Activated CD4-positive, alpha-beta T cell treated with anti-CD3 and anti-CD28 coated beads, Interleukin-10, Interleukin-2, amounts not matched to agents 100 ng/mL and 50 ng/mL, durations not matched to agents 16 hours and 8 hours (primary cell): Measurements from ENCODE around the gene MYOCOS.
A peak's percentile ranks its signal among the peaks of the same experiment; 100 is the strongest.
"Not testable (repeated sequence)": the region's sequence is repeated elsewhere in the genome, so short reads cannot be mapped to it uniquely, and the experiment has no call there.

Experiments used
- DNase-seq: peaks from one replicate; pipeline ENCODE4 v3.0.0-alpha.2; 2020

Gene MYOCOS

DNA sequence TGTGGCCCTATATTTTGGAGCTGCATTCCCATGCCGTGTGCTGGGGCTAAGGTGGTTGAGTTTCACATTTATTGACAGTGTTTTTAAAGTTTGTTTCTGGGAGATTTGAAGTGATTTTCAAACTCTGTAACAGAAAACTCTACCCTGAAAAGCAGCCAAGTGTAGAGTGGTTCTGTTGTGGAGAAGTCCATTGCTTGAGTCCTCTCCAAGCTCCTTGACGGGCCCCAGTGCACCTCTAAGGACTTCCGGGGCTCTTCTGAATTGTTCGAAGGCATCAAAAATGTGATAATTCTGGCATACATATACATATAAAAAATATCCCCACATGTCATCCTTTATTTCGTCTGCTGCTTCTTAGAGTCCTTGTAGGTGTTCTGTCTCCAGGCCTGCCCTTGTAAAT is 5.0 kb downstream of the MYOCOS start:
- no peak for DNase-seq

DNA sequence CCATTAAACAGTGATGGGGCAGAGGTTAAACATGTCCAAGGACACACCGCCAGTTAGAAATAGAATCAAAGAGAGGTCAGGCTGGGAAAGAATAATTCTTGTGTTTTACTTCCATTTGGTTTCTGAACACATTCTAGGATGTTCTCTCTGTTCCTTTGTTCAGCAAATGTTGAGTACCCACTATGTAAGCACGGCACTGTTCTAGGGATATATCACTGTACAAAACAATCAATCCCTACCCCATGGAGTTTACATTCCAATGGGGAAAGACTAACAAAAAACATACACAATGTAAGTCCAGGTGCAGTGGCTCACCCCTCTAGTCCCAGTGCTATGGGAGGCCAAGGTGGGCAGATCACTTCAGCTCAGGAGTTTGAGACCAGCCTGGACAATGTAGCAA is 6.2 kb downstream of the MYOCOS start:
- no peak for DNase-seq

DNA sequence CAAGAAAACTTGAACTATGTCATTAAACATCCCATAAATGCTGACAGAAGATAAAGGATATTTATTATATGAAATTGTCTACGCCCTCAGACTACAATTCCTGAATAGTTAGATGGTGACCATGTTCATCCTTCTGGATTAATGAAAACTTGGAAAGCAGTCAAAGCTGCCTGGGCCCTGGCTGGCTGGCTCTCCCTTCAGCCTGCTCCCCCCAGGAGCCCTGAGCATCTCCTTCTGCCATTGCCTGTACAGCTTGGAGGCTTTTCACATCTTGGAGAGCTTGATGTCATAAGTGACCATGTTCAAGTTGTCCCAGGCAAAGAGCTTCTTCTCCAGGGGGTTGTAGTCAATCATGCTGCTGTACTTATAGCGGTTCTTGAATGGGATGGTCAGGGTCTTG is 13.6 kb downstream of the MYOCOS start:
- DNase-seq: no peak

DNA sequence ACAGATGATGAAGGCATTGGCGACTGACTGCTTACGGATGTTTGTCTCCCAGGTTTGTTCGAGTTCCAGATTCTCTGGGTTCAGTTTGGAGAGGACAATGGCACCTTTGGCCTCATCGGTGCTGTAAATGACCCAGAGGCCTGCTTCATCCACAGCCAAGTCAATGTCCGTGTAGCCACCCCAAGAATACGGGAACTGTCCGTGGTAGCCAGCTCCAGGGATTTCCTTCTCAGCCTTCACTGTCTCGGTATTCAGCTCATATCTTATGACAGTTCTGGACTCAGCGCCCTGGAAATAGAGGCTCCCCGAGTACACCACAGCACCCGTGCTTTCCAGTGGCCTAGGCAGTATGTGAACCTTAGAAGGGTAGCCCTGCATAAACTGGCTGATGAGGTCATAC is 14.1 kb downstream of the MYOCOS start:
- no peak for DNase-seq

DNA sequence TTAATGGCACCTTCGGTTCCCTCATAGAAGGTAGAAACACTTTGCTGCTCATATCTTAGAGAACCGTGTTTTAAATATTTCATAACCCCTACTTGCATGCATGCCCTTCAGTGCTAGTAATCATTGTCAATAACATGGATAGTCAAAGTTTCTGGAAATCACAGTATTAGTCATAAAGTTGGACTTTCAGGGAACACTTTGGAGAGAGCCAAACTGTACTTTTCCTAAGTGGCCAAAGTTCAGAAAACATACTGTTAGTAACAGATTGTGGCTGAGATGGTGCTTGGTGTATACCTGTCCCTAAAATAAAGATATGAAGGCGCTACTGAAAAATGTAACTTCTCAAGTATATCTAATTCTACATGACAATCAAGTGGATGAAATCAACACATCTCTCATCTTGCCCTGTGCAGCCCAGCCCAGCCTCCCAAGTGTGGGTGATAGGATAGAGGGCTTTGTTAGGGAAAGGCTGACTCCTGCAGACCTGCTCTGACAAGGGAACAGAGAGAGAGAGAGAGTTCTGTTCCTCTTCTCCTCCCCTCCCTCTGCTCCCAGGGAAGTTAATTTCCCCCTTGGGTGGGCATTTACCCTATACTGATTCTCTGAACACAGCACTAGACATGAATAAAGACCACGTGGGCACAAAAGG is 16.0 kb downstream of the MYOCOS start:
- DNase-seq: no peak

DNA sequence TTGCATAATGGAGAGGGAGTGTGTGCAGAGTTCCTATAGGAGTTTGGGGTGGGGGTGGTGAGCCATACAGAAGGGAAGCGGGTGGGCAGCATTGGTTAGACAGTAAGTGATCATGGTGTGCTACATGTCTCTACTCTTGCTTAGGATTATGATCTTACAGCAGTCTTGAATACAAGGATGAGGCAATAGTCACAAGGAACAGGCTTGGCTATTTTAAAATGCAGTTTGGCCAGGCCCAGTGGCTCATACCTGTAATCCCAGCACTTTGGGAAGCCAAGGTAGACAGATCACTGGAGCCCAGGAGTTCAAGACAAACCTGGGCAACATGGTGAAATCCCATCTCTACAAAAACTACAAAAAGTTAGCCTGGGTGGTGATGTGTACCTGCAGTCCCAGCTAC is 18.2 kb downstream of the MYOCOS start:
- no peak for DNase-seq

DNA sequence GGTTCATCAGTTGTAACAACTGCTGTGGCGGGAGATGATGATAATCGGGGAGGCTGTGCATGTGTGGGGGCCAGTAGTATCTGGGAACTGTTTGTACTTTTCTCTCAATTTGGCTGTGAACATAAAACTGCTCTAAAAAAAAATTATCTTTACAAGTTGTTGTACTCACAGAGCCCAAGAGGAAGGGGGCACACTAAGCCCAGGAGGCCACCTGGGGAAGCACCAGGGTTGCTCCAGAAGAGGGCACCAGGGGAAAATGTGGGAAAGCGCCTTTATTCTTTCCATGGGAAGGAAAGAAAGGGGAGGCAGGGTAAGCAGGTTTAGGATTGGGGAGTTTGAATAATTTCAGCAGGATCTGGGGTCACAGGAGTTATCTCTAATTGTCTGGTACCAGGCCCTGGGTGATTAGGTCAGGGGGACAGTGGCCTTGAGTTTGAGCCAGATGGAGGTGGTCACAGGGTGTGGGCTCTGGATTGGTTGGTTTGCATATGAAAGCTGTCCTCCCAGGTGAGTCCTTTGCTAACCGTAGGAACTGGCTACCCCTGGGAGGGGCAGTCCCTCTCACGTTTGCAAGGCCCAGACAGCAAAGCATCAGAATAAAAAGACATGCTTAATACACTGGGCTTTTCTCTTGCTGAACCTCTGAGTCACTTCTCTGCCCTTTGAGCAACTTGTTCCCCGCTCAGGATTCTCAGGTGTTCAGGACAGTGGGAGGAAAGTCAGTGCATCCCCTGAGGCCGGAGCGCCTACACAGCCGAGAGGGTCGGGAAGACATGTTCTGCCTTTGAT is 19.2 kb downstream of the MYOCOS start:
- DNase-seq: no peak

DNA sequence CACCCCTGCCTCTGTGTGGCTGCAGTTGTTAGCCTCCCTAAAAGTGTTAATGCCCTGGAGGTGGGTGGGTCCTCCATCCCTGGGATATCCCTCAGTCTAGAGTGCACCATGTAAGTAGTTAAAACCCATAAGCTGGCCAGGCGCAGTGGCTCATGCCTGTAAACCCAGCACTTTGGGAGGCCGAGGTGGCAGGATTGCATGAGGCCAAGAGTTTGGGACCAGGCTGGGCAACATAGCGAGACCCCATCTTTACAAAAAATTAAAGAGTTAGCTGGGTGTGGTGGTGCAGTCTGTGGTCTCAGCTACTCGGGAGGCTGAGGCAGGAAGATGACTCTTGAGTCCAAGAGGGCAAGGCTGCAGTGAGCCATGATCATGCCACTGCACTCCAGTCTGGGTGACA is 20.2 kb downstream of the MYOCOS start:
- DNase-seq: no peak

DNA sequence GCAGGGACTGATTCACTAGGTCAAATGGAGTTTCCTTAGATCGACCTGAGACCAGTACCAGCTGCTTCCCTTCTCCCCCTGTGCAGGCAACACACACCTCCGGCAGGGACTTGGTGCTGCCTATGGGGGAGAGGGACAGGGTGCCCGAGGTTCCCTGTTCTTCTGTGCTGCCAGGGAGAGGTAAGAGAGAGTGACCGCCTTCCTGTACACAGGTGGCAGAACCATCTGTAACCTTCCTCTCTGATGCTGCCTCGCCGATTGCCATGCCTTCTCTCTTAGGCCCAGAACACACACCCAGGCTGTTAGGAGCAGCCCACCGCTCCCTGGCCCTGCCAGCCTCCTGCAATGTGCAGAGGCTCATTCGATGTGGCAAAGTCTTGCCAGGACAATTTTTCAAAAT is 21.1 kb downstream of the MYOCOS start:
- DNase-seq: no peak

DNA sequence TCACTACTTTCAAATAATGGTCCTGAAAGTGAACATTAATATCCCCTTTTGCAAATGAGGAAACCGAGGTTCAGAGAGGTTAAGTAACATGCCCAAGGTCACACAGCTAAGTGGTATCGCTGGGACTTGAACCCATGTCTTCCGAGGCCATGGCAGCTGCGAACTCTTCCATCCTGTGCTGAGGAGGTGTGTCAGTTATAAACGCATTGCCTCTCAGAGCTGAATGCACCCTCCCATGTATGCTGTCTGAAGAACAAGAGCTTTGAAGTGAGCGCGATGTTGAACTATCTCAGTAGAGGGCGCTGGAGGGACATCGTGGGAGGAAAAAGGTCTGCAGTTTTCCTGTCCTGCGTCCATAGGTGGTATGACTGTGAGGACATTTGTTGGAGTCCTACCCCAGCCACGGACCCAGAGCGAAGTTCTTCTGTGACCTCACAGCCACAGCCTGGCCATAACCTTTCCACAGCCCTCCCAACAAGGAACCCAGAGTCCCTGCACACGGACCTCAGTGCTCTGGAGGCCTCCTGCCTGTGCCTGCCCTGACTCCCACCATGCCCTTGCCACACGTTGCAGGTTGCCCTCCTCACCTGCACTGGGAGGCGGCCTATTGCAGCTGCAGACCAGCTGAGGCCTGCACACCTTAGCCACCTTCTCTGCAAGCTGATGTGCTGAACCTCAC is 22.9 kb downstream of the MYOCOS start:
- DNase-seq: peak; percentile 83

DNA sequence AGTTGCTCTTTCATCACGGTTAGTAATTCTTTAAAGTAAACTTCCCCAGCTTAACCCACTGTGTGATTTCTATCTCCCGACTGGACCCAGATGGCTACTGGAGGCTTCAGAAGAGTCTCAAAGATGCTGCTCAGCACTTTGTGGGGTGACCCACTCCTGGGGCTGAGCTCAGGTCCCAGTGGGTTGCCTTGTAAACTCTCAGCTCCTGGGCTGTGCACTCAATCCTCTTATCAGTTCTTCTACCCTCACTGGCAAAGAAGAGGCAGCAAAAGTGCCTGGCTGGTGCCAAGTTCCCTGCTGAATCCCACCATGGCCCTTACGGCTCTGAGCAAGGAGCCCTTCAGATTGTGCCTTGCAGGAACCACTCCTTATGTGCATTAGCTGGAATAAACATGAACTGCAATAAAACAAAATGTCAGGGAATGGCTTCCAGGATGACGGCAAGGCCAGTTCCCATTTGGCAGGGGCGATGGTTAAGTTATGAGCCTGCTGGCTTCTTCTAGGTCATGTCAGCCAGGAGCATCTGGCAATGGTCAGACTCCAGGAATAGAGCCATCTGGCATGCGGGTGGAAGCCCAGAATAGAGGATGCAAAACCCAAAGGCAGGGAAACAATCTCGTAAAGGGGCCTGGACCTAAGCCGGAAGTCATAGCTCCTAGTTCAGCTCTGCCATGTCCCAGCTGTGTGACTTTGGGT is 23.7 kb downstream of the MYOCOS start:
- DNase-seq: no peak

DNA sequence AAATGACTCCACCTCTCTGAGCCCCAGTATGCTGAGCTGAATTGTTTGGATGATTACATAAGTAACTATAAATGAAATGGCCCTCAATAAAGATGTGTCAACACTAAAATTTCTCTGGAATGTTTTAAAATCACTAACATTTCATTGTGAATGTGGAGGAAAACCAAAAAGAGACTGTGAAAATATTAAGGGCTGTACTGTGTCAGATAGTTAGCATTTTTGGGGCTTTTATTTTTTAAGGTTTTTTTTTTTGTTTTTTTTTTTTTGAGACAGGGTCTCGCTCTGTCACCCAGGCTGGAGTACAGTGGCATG is 24.2 kb downstream of the MYOCOS start:
- no peak for DNase-seq

DNA sequence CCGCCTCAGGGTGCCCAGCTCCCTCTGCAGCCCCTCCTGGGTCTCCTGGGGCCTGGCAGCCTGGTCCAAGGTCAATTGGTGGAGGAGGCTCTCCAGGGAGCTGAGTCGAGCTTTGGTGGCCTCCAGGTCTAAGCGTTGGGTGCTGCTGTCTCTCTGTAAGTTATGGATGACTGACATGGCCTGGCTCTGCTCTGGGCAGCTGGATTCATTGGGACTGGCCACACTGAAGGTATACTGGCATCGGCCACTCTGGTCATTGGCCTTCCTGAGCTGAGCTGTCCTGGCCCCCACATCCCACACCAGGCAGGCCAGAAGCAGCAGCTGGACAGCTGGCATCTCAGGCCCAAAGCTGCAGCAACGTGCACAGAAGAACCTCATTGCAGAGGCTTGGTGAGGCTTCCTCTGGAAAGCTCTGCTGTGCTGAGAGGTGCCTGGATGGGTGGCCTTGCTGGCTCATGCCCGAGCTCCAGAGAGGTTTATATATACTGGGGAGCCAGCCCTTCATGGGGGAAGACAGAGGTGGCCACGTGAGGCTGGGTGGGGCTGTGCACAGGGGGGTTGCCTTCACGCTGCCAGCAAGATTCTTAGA is 30.3 kb downstream of the MYOCOS start, which contains the start of gene MYOC:
TSS of gene MYOC (minus strand) at position 455 of the 589 bp plus-strand sequence. CDS start at position 378, 77 bp downstream.
- DNase-seq: no peak

DNA sequence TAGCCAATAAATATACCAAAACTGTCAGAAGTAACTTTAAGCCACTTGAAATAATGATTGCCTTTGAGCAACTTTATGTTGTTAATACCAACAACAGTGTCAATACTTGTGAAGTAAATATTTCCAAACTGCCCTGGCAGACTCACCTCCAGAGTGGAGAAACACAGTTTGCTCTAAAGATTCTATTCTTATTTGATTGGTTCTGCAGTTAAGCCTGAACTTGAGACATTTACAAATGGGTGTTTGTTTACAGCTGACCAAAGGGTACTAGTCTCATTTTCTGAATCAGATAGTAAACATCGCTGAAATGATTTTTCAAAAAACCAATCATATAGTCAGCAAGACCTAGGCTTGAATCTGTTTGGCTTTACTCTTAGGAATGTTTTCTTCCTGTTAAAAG is 31.8 kb downstream of the MYOCOS start:
- DNase-seq: no peak

DNA sequence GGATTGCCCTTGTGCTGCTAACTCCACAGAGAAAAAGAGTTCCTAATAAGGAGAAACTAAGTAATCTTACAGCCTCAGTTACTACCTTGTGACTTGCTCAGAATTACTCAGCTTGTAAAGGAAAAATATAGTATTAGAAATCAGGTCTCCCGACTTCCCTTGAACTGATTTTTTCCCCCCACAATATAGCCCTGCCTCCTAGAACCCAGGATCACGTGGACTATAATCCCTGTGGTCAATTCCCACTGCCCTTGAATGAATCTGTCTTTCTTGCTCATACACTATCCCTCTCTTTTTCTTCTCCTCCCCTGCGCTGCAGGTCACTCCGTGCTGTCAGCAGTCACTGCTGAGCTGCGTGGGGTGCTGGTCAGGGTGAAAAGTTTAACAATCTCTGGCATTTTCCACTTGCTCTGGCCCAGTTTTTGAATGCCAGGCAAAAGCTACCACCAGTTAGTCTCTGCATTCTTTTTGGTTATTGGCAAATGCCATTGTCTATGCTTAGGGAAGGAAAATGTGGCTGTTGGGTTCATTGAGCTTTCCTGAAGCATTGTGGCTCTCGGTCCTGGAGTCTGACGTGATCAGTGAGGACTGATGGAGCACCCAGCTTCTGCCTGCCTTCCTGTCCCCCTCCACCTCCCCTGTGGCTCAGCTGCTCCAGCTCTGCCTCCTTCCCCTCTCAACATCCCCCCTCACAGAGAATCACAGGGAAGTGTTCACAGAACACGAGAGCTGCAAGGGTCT is 32.3 kb downstream of the MYOCOS start:
- no peak for DNase-seq

DNA sequence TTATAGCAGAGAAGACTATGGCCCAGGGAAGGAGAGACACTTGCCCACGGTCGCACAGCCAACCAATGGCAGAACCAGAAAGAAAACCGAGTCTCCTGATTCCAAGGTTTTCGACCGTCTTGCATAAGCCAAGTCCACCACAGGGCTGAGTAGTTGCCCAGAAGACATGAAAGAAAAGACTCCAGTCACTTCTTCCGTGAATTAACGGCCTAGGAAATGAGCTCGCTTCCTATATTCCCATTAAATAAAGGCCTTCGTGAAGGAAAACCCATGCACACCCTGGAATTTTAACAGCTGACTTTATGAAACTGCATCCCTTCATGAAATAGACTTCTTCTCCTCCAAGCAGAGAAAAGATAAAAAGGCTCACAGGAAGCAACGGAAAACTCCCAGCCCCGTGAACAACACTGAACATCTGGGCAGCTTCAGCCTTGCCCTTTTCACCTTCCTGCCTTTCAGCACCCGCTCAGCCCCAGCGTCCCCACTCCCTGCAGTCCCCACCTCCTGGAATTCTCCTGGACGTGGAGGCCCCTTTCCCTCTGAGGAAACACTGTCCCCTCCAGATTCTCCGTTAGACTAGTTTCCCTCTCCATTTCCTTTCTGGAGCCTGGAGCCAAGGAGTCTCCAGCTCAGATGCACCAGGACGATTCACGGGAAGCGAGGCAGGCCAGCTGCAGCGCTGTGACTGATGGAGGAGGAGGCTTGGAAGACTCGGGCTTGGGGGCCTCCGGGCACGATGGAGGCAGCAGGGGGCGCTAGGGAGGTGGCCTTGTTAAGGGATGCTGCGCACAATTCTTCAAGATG is 33.1 kb downstream of the MYOCOS start:
- peak; percentile 72 for DNase-seq

DNA sequence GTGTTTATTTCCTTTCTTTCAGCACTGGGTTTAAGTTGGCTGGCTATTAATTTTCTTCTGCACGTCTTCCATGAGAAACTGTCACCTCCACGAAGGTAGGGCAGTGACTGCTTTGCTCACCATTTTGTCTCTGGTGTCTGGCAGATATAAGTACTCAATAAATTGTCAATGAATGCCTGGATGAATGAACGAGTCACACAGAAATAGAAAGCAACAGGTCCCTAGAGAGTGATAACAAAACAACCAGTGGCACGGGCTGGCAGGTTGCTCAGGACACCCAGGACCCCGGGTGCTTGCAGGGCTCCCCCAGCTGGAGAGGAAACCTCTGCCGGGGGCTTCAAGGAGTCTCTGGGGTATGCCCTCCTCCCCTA is 33.7 kb downstream of the MYOCOS start:
- no peak for DNase-seq

DNA sequence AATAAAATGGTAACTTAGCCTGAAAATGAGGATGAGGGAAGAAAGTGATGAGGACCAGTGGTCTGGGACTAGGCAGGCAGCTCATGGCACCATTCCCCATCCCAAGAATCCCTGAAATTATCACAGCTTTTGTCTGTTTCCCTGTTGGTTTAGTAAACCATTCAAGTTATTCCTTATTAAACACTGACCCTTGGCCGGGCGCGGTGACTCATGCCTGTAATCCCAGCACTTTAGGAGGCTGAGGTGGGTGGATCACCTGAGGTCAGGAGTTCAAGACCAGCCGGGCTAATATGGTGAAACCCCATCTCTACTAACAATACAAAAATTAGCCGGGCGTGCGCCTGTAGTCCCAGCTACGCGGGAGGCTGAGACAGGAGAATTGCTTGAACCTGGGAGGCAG is 34.2 kb downstream of the MYOCOS start:
- DNase-seq: not testable (repeated sequence)

DNA sequence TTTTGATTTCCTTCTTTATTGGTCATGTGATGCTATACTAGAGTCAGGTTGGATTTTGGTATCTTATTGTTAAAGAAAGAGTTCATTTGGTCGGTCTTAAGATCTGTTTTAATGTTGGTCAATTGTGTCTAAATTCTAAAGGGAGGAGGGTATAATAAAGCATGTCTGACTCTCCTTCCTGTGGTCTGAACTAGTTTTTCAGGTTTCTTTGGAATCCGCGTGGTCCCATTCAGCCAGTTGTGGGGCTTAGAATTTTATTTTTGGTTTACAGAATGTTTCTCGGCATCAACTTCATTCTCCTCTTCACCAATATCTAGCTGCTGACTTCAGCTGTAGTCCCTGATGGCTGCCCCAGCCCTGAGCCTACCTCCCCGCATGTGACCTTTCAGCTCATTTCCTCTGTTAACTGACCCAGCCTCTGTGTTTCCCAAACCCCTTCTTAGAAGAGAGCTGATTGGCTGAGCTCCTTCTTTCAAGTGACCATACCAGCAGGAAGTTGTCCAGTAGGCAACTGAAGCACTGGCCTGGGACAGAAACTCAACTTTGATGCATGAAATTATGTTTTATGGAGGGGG is 39.1 kb downstream of the MYOCOS start:
- DNase-seq: no peak

DNA sequence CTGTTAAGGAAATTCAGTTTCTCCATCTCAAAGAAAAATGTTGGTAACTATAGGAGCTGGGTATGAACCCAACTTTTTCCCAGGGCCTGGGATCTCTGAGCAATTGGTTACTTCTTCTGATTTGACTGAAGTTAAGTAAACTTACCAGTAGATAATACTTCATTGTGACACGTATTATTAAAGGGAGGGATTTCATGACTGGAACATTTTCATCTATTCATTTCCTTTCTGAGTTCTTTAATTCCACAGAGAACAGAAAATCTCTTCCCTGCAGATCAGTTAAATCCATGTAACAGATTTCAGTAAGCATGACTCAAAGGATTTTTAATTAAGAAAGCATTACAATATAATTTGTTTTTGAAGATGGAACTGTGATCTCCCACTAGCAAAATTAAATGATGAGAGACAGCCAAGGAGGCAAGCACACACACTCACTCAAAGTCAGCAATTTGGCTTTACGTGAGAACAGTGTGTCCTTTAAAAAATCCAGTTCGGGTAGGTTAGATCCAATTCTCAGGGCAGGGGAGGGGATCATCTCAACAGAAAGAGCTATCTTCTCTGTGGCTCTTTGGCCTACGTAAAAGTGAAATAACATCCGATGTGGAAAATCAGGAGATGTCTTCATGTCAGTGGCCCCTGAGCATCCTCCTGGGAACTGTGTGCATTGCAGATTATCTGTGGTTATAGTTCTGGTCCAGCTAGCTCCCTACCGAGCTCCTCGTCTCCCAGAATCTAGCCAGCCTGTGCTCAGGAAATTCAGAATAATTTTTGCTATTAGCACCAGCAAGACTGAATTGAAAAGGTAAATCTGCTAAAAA is 41.2 kb downstream of the MYOCOS start:
- no peak for DNase-seq
